D341Med (cell line): Measurements from ENCODE around the gene MYO5C.
A peak's percentile ranks its signal among the peaks of the same experiment; 100 is the strongest.
"Not testable (repeated sequence)": the region's sequence is repeated elsewhere in the genome, so short reads cannot be mapped to it uniquely, and the experiment has no call there.

Experiments
- DNase-seq: peaks from one replicate; pipeline ENCODE4 v3.0.0; 2012; ENCODE audit warnings: low spot score

The MYO5C gene

GRCh38 chr15:52172869-52173268 lies 122.7 kb downstream of the MYO5C start:
- no peak for DNase-seq

- DNase-seq = no peak
Observed at GRCh38 chr15:52171807-52172206, 123.8 kb downstream of the MYO5C start.

- no peak for DNase-seq
Observed at GRCh38 chr15:52171386-52171785, 124.2 kb downstream of the MYO5C start.

GRCh38 chr15:52170199-52170598 lies 125.4 kb downstream of the MYO5C start:
- DNase-seq = not testable (repeated sequence)

GRCh38 chr15:52165494-52166131 lies 130.0 kb downstream of the MYO5C start:
- DNase-seq = not testable (repeated sequence)

- DNase-seq = no peak
Observed at GRCh38 chr15:52164631-52165265, 130.9 kb downstream of the MYO5C start.

GRCh38 chr15:52163321-52164190 lies 132.0 kb downstream of the MYO5C start:
- DNase-seq = peak; percentile 57

- no peak for DNase-seq
Observed at GRCh38 chr15:52162876-52163275, 132.7 kb downstream of the MYO5C start.

GRCh38 chr15:52162260-52162659 lies 133.3 kb downstream of the MYO5C start:
- no peak for DNase-seq

- DNase-seq = no peak
Observed at GRCh38 chr15:52161406-52161966, 134.1 kb downstream of the MYO5C start.

GRCh38 chr15:52159645-52160044 lies 136.0 kb downstream of the MYO5C start:
- DNase-seq = no peak

- DNase-seq = no peak
Observed at GRCh38 chr15:52158084-52158765, 137.4 kb downstream of the MYO5C start.

- no peak for DNase-seq
Observed at GRCh38 chr15:52155878-52156277, 139.7 kb downstream of the MYO5C start.

GRCh38 chr15:52154896-52155865 lies 140.4 kb downstream of the MYO5C start:
- no peak for DNase-seq

- no peak for DNase-seq
Observed at GRCh38 chr15:52153900-52154895, 141.4 kb downstream of the MYO5C start.

- DNase-seq = no peak
Observed at GRCh38 chr15:52151353-52151752, 144.3 kb downstream of the MYO5C start.

GRCh38 chr15:52150871-52151270 lies 144.7 kb downstream of the MYO5C start:
- no peak for DNase-seq

- no peak for DNase-seq
Observed at GRCh38 chr15:52150043-52150825, 145.4 kb downstream of the MYO5C start.

GRCh38 chr15:52148403-52148802 lies 147.2 kb downstream of the MYO5C start:
- no peak for DNase-seq
